Measurements from ENCODE around the gene RNF25. TPM values are rescaled to one million over a fixed set of nuclear protein-coding genes. Genes with fewer than 3 reads are reported as not detected.

The RNF25 gene
- total RNA-seq, 2 experiments from 2014 or later, result 18.0 to 18.6 TPM

- ATAC-seq (ENCODE audit: poor library complexity) (no peak), DNase-seq (peak in 1 of 14 experiments; percentile 15)
- Mint-ChIP-seq H3K4me3 (peak overlapping the region; percentile 99), H3K36me3 (ENCODE audit: low read depth) (peaks cover 8% of the 10 kb centered on the region), H3K27ac (no peak overlapping the region), H3K27me3 (peaks cover 10% of the 10 kb centered on the region), H3K9me3 (no peaks in the 10 kb centered on the region), H3K4me1 (ENCODE audit: low read depth) (peaks cover 21% of the 10 kb centered on the region)
- Histone ChIP-seq H3K4me3 (ENCODE audit: low read length) (peak overlapping the region; percentile 43), H3K9me3 (ENCODE audit: control insufficient read depth in 1 of 2, insufficient read depth in 1 of 2, low read length in 2 of 2) (no peaks in the 10 kb centered on the region), H3K27me3 (ENCODE audit: control insufficient read depth in 1 of 2, insufficient read depth in 2 of 2, low read length in 2 of 2) (peaks cover 0 to 6% of the 10 kb centered on the region in 2 experiments), H3K36me3 (ENCODE audit: insufficient read depth, low read length) (no peaks in the 10 kb centered on the region), H3K27ac (ENCODE audit: low read depth in 1 of 2, low read length in 2 of 2) (no peak overlapping the region), H3K4me1 (ENCODE audit: insufficient read depth, low read length) (peaks cover 22% of the 10 kb centered on the region)
- TF ChIP-seq CTCF (IDR thresholded peaks at IDR 0.05), result no peak
- ChIA-PET CTCF (interaction anchor here (0.6 to 3.1 kb wide), 24 partner anchors 8 to 682 kb away, joined by 3 to 25 read pairs (median 5); partner anchors contain the start of genes AAMP, BCS1L, DNPEP and PNKD), POLR2A (interaction anchor here (1.1 to 2.3 kb wide), 4 partner anchors 12 to 188 kb away, joined by 3 to 15 read pairs (median 10); partner anchors contain the start of genes BCS1L, RNF25, STK36 and ZNF142)
- intact Hi-C loops (cut with DNase I, micrococcal nuclease), result loop anchor here (1.0 to 10.0 kb wide), 10 partner anchors 38 to 887 kb away; partner anchors contain the start of genes BCS1L (in 1 of the 2), CNOT9 (in 1 of the 2), CNPPD1 (in 1 of the 2) and DNPEP (in 1 of the 2)
Observed at GRCh38 chr2:218709908-218710307, 38.1 kb upstream of the RNF25 start.

GRCh38 chr2:218708086-218708485 lies 36.3 kb upstream of the RNF25 start:
- DNase-seq, result no peak
- peaks cover 22% of the 10 kb centered on the region for H3K4me1 ChIP-seq (ENCODE audit: insufficient read depth, low read length)
- Mint-ChIP-seq H3K4me3 (no peak overlapping the region), H3K27ac (no peak overlapping the region), H3K9me3 (no peaks in the 10 kb centered on the region), H3K4me1 (ENCODE audit: low read depth) (peaks cover 11% of the 10 kb centered on the region), H3K36me3 (ENCODE audit: low read depth) (peaks cover 8% of the 10 kb centered on the region), H3K27me3 (peaks cover 10% of the 10 kb centered on the region)
- no peak for TF ChIP-seq CTCF (IDR thresholded peaks at IDR 0.05)
- no peaks in the 10 kb centered on the region for H3K36me3 ChIP-seq (ENCODE audit: insufficient read depth, low read length)
- ChIA-PET CTCF (interaction anchor here (0.6 to 2.2 kb wide), 5 partner anchors 21 to 681 kb away, joined by 3 to 7 read pairs (median 4); no protein-coding TSS in a partner anchor), POLR2A (no interaction called here)
- H3K9me3 ChIP-seq (ENCODE audit: control insufficient read depth in 1 of 2, insufficient read depth in 1 of 2, low read length in 2 of 2), result no peaks in the 10 kb centered on the region
- no peak overlapping the region for H3K4me3 ChIP-seq (ENCODE audit: low read length)
- H3K27ac ChIP-seq (ENCODE audit: low read depth in 1 of 2, low read length in 2 of 2), result no peak overlapping the region
- peaks cover 0 to 6% of the 10 kb centered on the region in 2 experiments for H3K27me3 ChIP-seq (ENCODE audit: control insufficient read depth in 1 of 2, insufficient read depth in 2 of 2, low read length in 2 of 2)
- intact Hi-C loops (cut with DNase I, micrococcal nuclease), result loop anchor here in 1 of 2 experiments (2.0 kb wide), 1 partner anchor 47 kb away; no protein-coding TSS in a partner anchor
- ATAC-seq (ENCODE audit: poor library complexity), result no peak

GRCh38 chr2:218703341-218703740 lies 31.5 kb upstream of the RNF25 start:
- POLR2A ChIA-PET, result no interaction called here
- Mint-ChIP-seq H3K4me3 (no peak overlapping the region), H3K4me1 (ENCODE audit: low read depth) (no peaks in the 10 kb centered on the region), H3K27me3 (peaks cover 10% of the 10 kb centered on the region), H3K27ac (no peak overlapping the region), H3K36me3 (ENCODE audit: low read depth) (peaks cover 4% of the 10 kb centered on the region), H3K9me3 (no peaks in the 10 kb centered on the region)
- no peak for TF ChIP-seq CTCF (IDR thresholded peaks at IDR 0.05)
- DNase-seq (no peak), ATAC-seq (ENCODE audit: poor library complexity) (no peak)
- Histone ChIP-seq H3K4me1 (ENCODE audit: insufficient read depth, low read length) (no peaks in the 10 kb centered on the region), H3K9me3 (ENCODE audit: control insufficient read depth in 1 of 2, insufficient read depth in 1 of 2, low read length in 2 of 2) (no peaks in the 10 kb centered on the region), H3K27ac (ENCODE audit: low read depth in 1 of 2, low read length in 2 of 2) (no peak overlapping the region), H3K27me3 (ENCODE audit: control insufficient read depth in 1 of 2, insufficient read depth in 2 of 2, low read length in 2 of 2) (peaks cover 0 to 6% of the 10 kb centered on the region in 2 experiments), H3K4me3 (ENCODE audit: low read length) (no peak overlapping the region), H3K36me3 (ENCODE audit: insufficient read depth, low read length) (no peaks in the 10 kb centered on the region)
- intact Hi-C loops (cut with DNase I, micrococcal nuclease), result no loop called here
- CTCF ChIA-PET, result no interaction called here

All from CD4-positive, alpha-beta T cell (primary cell).